ENCODE measurements around the gene AGBL5. TPM values are rescaled to one million over a fixed set of nuclear protein-coding genes. Genes with fewer than 3 reads are reported as not detected.

The AGBL5 gene
- total RNA-seq, 1 donor from 2014 or later = 14.1 TPM

- intact Hi-C loops (cut with micrococcal nuclease) = loop anchor here (5.0 kb wide), 2 partner anchors 123 to 127 kb away; partner anchors contain the start of genes ATRAID and SLC5A6
- no peaks in the 10 kb centered on the region for H3K36me3 Mint-ChIP-seq (ENCODE audit: low read depth)
- H3K9me3 Mint-ChIP-seq = no peaks in the 10 kb centered on the region
- no peak overlapping the region for H3K27ac Mint-ChIP-seq
- peaks cover 25% of the 10 kb centered on the region for H3K4me1 Mint-ChIP-seq
- H3K4me3 Mint-ChIP-seq = no peak overlapping the region
- H3K27me3 Mint-ChIP-seq = no peaks in the 10 kb centered on the region
- DNase-seq = no peak
These were observed 37.9 kb downstream of the AGBL5 start for GRCh38 chr2:27089111-27089954.

- Mint-ChIP-seq H3K9me3 (no peaks in the 10 kb centered on the region), H3K4me3 (no peak overlapping the region), H3K4me1 (peaks cover 27% of the 10 kb centered on the region), H3K27me3 (no peaks in the 10 kb centered on the region), H3K27ac (peak overlapping the region; percentile 25), H3K36me3 (ENCODE audit: low read depth) (no peaks in the 10 kb centered on the region)
- DNase-seq = no peak
- intact Hi-C loops (cut with micrococcal nuclease) = no loop called here
These were observed 40.6 kb downstream of the AGBL5 start for GRCh38 chr2:27091746-27092695.

GRCh38 chr2:27092696-27093429, 41.4 kb downstream of the AGBL5 start:
- Mint-ChIP-seq H3K4me1 (peaks cover 20% of the 10 kb centered on the region), H3K9me3 (no peaks in the 10 kb centered on the region), H3K27me3 (no peaks in the 10 kb centered on the region), H3K27ac (no peak overlapping the region), H3K36me3 (ENCODE audit: low read depth) (no peaks in the 10 kb centered on the region), H3K4me3 (no peak overlapping the region)
- intact Hi-C loops (cut with micrococcal nuclease) = no loop called here
- no peak for DNase-seq

GRCh38 chr2:27093430-27094352, 42.2 kb downstream of the AGBL5 start:
- Mint-ChIP-seq H3K27ac (no peak overlapping the region), H3K4me3 (no peak overlapping the region), H3K4me1 (peaks cover 18% of the 10 kb centered on the region), H3K27me3 (no peaks in the 10 kb centered on the region), H3K9me3 (no peaks in the 10 kb centered on the region), H3K36me3 (ENCODE audit: low read depth) (no peaks in the 10 kb centered on the region)
- intact Hi-C loops (cut with micrococcal nuclease) = no loop called here
- DNase-seq = no peak

- peaks cover 16% of the 10 kb centered on the region for H3K4me1 Mint-ChIP-seq
- no peaks in the 10 kb centered on the region for H3K9me3 Mint-ChIP-seq
- no peak overlapping the region for H3K27ac Mint-ChIP-seq
- intact Hi-C loops (cut with micrococcal nuclease) = no loop called here
- peaks cover 2% of the 10 kb centered on the region for H3K36me3 Mint-ChIP-seq (ENCODE audit: low read depth)
- DNase-seq = no peak
- H3K4me3 Mint-ChIP-seq = no peak overlapping the region
- no peaks in the 10 kb centered on the region for H3K27me3 Mint-ChIP-seq
These were observed 43.0 kb downstream of the AGBL5 start for GRCh38 chr2:27094353-27094984.

- Mint-ChIP-seq H3K27ac (no peak overlapping the region), H3K4me3 (no peak overlapping the region), H3K27me3 (no peaks in the 10 kb centered on the region), H3K4me1 (peaks cover 15% of the 10 kb centered on the region), H3K36me3 (ENCODE audit: low read depth) (peaks cover 3% of the 10 kb centered on the region), H3K9me3 (no peaks in the 10 kb centered on the region)
- intact Hi-C loops (cut with micrococcal nuclease) = no loop called here
- no peak for DNase-seq
These were observed 43.9 kb downstream of the AGBL5 start for GRCh38 chr2:27095427-27095744.

- H3K4me3 Mint-ChIP-seq = peak overlapping the region; percentile 71
- H3K27ac Mint-ChIP-seq = peak overlapping the region; percentile 48
- H3K9me3 Mint-ChIP-seq = no peaks in the 10 kb centered on the region
- peaks cover 15% of the 10 kb centered on the region for H3K4me1 Mint-ChIP-seq
- no peaks in the 10 kb centered on the region for H3K27me3 Mint-ChIP-seq
- H3K36me3 Mint-ChIP-seq (ENCODE audit: low read depth) = peaks cover 3% of the 10 kb centered on the region
- intact Hi-C loops (cut with micrococcal nuclease) = no loop called here
- DNase-seq = peak; percentile 85
These were observed 44.5 kb downstream of the AGBL5 start for GRCh38 chr2:27095745-27096651.

- H3K27ac Mint-ChIP-seq = peak overlapping the region; percentile 52
- H3K9me3 Mint-ChIP-seq = no peaks in the 10 kb centered on the region
- no peaks in the 10 kb centered on the region for H3K27me3 Mint-ChIP-seq
- intact Hi-C loops (cut with micrococcal nuclease) = no loop called here
- DNase-seq = no peak
- H3K4me3 Mint-ChIP-seq = no peak overlapping the region
- H3K36me3 Mint-ChIP-seq (ENCODE audit: low read depth) = peaks cover 3% of the 10 kb centered on the region
- H3K4me1 Mint-ChIP-seq = peaks cover 15% of the 10 kb centered on the region
These were observed 45.4 kb downstream of the AGBL5 start for GRCh38 chr2:27096748-27097297.

GRCh38 chr2:27097341-27097740, 45.9 kb downstream of the AGBL5 start:
- Mint-ChIP-seq H3K9me3 (no peaks in the 10 kb centered on the region), H3K27ac (no peak overlapping the region), H3K36me3 (ENCODE audit: low read depth) (peaks cover 3% of the 10 kb centered on the region), H3K4me1 (peaks cover 15% of the 10 kb centered on the region), H3K4me3 (no peak overlapping the region), H3K27me3 (no peaks in the 10 kb centered on the region)
- intact Hi-C loops (cut with micrococcal nuclease) = no loop called here
- DNase-seq = no peak

GRCh38 chr2:27099334-27099955, 48.0 kb downstream of the AGBL5 start:
- Mint-ChIP-seq H3K4me1 (peaks cover 15% of the 10 kb centered on the region), H3K4me3 (no peak overlapping the region), H3K9me3 (no peaks in the 10 kb centered on the region), H3K36me3 (ENCODE audit: low read depth) (peaks cover 3% of the 10 kb centered on the region), H3K27ac (no peak overlapping the region), H3K27me3 (no peaks in the 10 kb centered on the region)
- intact Hi-C loops (cut with micrococcal nuclease) = no loop called here
- DNase-seq = no peak

GRCh38 chr2:27100036-27100435, 48.6 kb downstream of the AGBL5 start:
- Mint-ChIP-seq H3K4me3 (no peak overlapping the region), H3K27ac (no peak overlapping the region), H3K36me3 (ENCODE audit: low read depth) (peaks cover 3% of the 10 kb centered on the region), H3K27me3 (no peaks in the 10 kb centered on the region), H3K4me1 (peaks cover 15% of the 10 kb centered on the region), H3K9me3 (no peaks in the 10 kb centered on the region)
- DNase-seq = no peak
- intact Hi-C loops (cut with micrococcal nuclease) = no loop called here

Data from activated CD4-positive, alpha-beta T cell treated with anti-CD3 and anti-CD28 coated beads, Interleukin-2, amount 10 ng/mL, durations not matched to agents 24 days and 14 days (primary cell).